ENCODE data around the gene EFS. TPM values are rescaled to one million over a fixed set of nuclear protein-coding genes. Genes with fewer than 3 reads are reported as not detected.
"Not testable (repeated sequence)": the region's sequence is repeated elsewhere in the genome, so short reads cannot be mapped to it uniquely, and the experiment has no call there.

Gene EFS
- total and polyA plus RNA-seq, 2 donors from 2014 or later: 5.5 to 5.6 TPM

- Histone ChIP-seq H3K27ac (ENCODE audit: low read depth in 2 of 2, low read length in 2 of 2) (no peak overlapping the region), H3K27me3 (ENCODE audit: control insufficient read depth, insufficient read depth, low read length) (no peaks in the 10 kb centered on the region), H3K9me3 (ENCODE audit: control insufficient read depth in 2 of 3, insufficient read depth in 1 of 3, low read length in 3 of 3) (no peaks in the 10 kb centered on the region), H3K4me3 (ENCODE audit: low read length in 3 of 3) (no peak overlapping the region), H3K9ac (ENCODE audit: low read length in 3 of 3) (no peak overlapping the region), H3K36me3 (ENCODE audit: control insufficient read depth in 2 of 3, insufficient read depth in 3 of 3, low read length in 3 of 3) (no peaks in the 10 kb centered on the region), H3K4me1 (ENCODE audit: control insufficient read depth in 2 of 3, insufficient read depth in 2 of 3, low read depth in 1 of 3, low read length in 3 of 3) (no peaks in the 10 kb centered on the region)
- FAIRE-seq: no peak
- no peak for DNase-seq
- intact Hi-C loops (cut with DNase I): no loop called here
- TF ChIP-seq CTCF (IDR thresholded peaks at IDR 0.05; ENCODE audit: borderline replicate concordance, extremely low read depth, insufficient read depth): no peak
Measured at GRCh38 chr14:23392613-23393012, 27.6 kb upstream of the EFS start.

GRCh38 chr14:23389871-23390270 is 24.9 kb upstream of the EFS start:
- DNase-seq; H3K36me3 ChIP-seq (ENCODE audit: control insufficient read depth in 2 of 3, insufficient read depth in 3 of 3, low read length in 3 of 3); H3K9me3 ChIP-seq (ENCODE audit: control insufficient read depth in 2 of 3, insufficient read depth in 1 of 3, low read length in 3 of 3); H3K27ac ChIP-seq (ENCODE audit: low read depth in 2 of 2, low read length in 2 of 2); FAIRE-seq; H3K27me3 ChIP-seq (ENCODE audit: control insufficient read depth, insufficient read depth, low read length); H3K4me3 ChIP-seq (ENCODE audit: low read length in 3 of 3); H3K9ac ChIP-seq (ENCODE audit: low read length in 3 of 3); intact Hi-C loops (cut with DNase I); H3K4me1 ChIP-seq (ENCODE audit: control insufficient read depth in 2 of 3, insufficient read depth in 2 of 3, low read depth in 1 of 3, low read length in 3 of 3): not testable (repeated sequence)

- Histone ChIP-seq H3K4me1 (ENCODE audit: control insufficient read depth in 2 of 3, insufficient read depth in 2 of 3, low read depth in 1 of 3, low read length in 3 of 3) (no peaks in the 10 kb centered on the region), H3K36me3 (ENCODE audit: control insufficient read depth in 2 of 3, insufficient read depth in 3 of 3, low read length in 3 of 3) (no peaks in the 10 kb centered on the region), H3K9ac (ENCODE audit: low read length in 3 of 3) (no peak overlapping the region), H3K4me3 (ENCODE audit: low read length in 3 of 3) (no peak overlapping the region), H3K27ac (ENCODE audit: low read depth in 2 of 2, low read length in 2 of 2) (no peak overlapping the region), H3K9me3 (ENCODE audit: control insufficient read depth in 2 of 3, insufficient read depth in 1 of 3, low read length in 3 of 3) (no peaks in the 10 kb centered on the region), H3K27me3 (ENCODE audit: control insufficient read depth, insufficient read depth, low read length) (no peaks in the 10 kb centered on the region)
- intact Hi-C loops (cut with DNase I): no loop called here
- FAIRE-seq (no peak), DNase-seq (no peak)
- TF ChIP-seq CTCF (IDR thresholded peaks at IDR 0.05; ENCODE audit: borderline replicate concordance, extremely low read depth, insufficient read depth): no peak
Measured at GRCh38 chr14:23389396-23389795, 24.4 kb upstream of the EFS start.

- TF ChIP-seq CTCF (IDR thresholded peaks at IDR 0.05; ENCODE audit: borderline replicate concordance, extremely low read depth, insufficient read depth): no peak
- Histone ChIP-seq H3K27ac (ENCODE audit: low read depth in 2 of 2, low read length in 2 of 2) (no peak overlapping the region), H3K9me3 (ENCODE audit: control insufficient read depth in 2 of 3, insufficient read depth in 1 of 3, low read length in 3 of 3) (no peaks in the 10 kb centered on the region), H3K4me3 (ENCODE audit: low read length in 3 of 3) (no peak overlapping the region), H3K4me1 (ENCODE audit: control insufficient read depth in 2 of 3, insufficient read depth in 2 of 3, low read depth in 1 of 3, low read length in 3 of 3) (no peaks in the 10 kb centered on the region), H3K27me3 (ENCODE audit: control insufficient read depth, insufficient read depth, low read length) (no peaks in the 10 kb centered on the region), H3K36me3 (ENCODE audit: control insufficient read depth in 2 of 3, insufficient read depth in 3 of 3, low read length in 3 of 3) (no peaks in the 10 kb centered on the region), H3K9ac (ENCODE audit: low read length in 3 of 3) (no peak overlapping the region)
- intact Hi-C loops (cut with DNase I): no loop called here
- DNase-seq (no peak), FAIRE-seq (no peak)
Measured at GRCh38 chr14:23388996-23389395, 24.0 kb upstream of the EFS start.

Measured in kidney (tissue), 14 donors.